Muscle of leg (tissue), 11 donors: ENCODE measurements around the gene ADAMTS12. TPM values are rescaled to one million over a fixed set of nuclear protein-coding genes. Genes with fewer than 3 reads are reported as not detected.

Experiments used
- DNase-seq: peaks from one replicate; pipeline ENCODE4 v3.0.0; 2013
- H3K27ac ChIP-seq: one replicate; pipeline ENCODE4 v1.5.1; 2013; ENCODE audit warnings: mild to moderate bottlenecking, low read length, control low read depth
- H3K27me3 ChIP-seq: one replicate; pipeline ENCODE4 v1.6.1; 2013; ENCODE audit warnings: low read length; ENCODE audit not compliant: control insufficient read depth, insufficient read depth
- H3K36me3 ChIP-seq: one replicate; pipeline ENCODE4 v1.6.1; 2013; ENCODE audit warnings: low read length; ENCODE audit not compliant: control insufficient read depth, insufficient read depth
- H3K4me1 ChIP-seq: one replicate; pipeline ENCODE4 v1.6.1; 2013; ENCODE audit warnings: low read length; ENCODE audit not compliant: control insufficient read depth, insufficient read depth
- H3K4me3 ChIP-seq: one replicate; pipeline ENCODE4 v1.5.1; 2013; ENCODE audit warnings: low read length, control low read depth
- H3K9me3 ChIP-seq: replicated peaks from 2 replicates; pipeline ENCODE4 v1.6.1; 2013; ENCODE audit warnings: low read depth, low read length; ENCODE audit not compliant: control insufficient read depth
- WGBS: methylation state at CpG from one replicate; pipeline ENCODE4 v1.1.5; 2013; ENCODE audit warnings: missing lambda C conversion rate; ENCODE audit not compliant: insufficient coverage; 5-methylcytosine and 5-hydroxymethylcytosine counted together
- polyA plus RNA-seq, 8 donors: library from polyadenylated mRNA; unstranded; fragments of 120-200 nt; gene quantifications; one replicate each; pipeline versions ENCODE4 v1.2.1 to v1.2.3, GENCODE V29; 2013; ENCODE audit warnings: inconsistent platforms in 1 of 8, low replicate concordance in 1 of 8; ENCODE audit not compliant: insufficient read length in 8 of 8, insufficient read depth in 1 of 8
- total RNA-seq: library from RNA; stranded (reverse); fragments of 120-200 nt; gene quantifications from one replicate; pipeline ENCODE4 v1.2.4, GENCODE V29; 2013

Gene ADAMTS12
- total and polyA plus RNA-seq, 9 donors = 14.8 to 35.1 (median 22.8) TPM

GRCh38 chr5:33748754-33749153 is 143.0 kb downstream of the ADAMTS12 start:
- Histone ChIP-seq H3K27ac (no peak overlapping the region), H3K9me3 (no peaks in the 10 kb centered on the region), H3K4me1 (peaks cover 3% of the 10 kb centered on the region), H3K36me3 (no peaks in the 10 kb centered on the region), H3K4me3 (no peak overlapping the region), H3K27me3 (no peaks in the 10 kb centered on the region)
- no peak for DNase-seq
- WGBS = no CpG with 5 or more reads among the region's 1 CpG

GRCh38 chr5:33745101-33745770 is 146.6 kb downstream of the ADAMTS12 start:
- Histone ChIP-seq H3K4me1 (peaks cover 3% of the 10 kb centered on the region), H3K27ac (no peak overlapping the region), H3K27me3 (no peaks in the 10 kb centered on the region), H3K9me3 (no peaks in the 10 kb centered on the region), H3K4me3 (no peak overlapping the region), H3K36me3 (no peaks in the 10 kb centered on the region)
- DNase-seq = no peak
- WGBS = 86% methylated on average over 1 of the region's 1 CpG

GRCh38 chr5:33743099-33743498 is 148.7 kb downstream of the ADAMTS12 start:
- peak; percentile 36 for DNase-seq
- no peak overlapping the region for H3K27ac ChIP-seq
- no peaks in the 10 kb centered on the region for H3K9me3 ChIP-seq
- peaks cover 3% of the 10 kb centered on the region for H3K4me1 ChIP-seq
- H3K4me3 ChIP-seq = no peak overlapping the region
- H3K36me3 ChIP-seq = no peaks in the 10 kb centered on the region
- no peaks in the 10 kb centered on the region for H3K27me3 ChIP-seq
- WGBS = 28% methylated on average over 2 of the region's 3 CpGs

- WGBS = no CpG with 5 or more reads among the region's 2 CpGs
- H3K27ac ChIP-seq = no peak overlapping the region
- H3K27me3 ChIP-seq = no peaks in the 10 kb centered on the region
- no peaks in the 10 kb centered on the region for H3K36me3 ChIP-seq
- H3K4me3 ChIP-seq = no peak overlapping the region
- H3K9me3 ChIP-seq = no peaks in the 10 kb centered on the region
- no peak for DNase-seq
- peaks cover 3% of the 10 kb centered on the region for H3K4me1 ChIP-seq
Measured at GRCh38 chr5:33742181-33742580, 149.6 kb downstream of the ADAMTS12 start.

GRCh38 chr5:33738967-33739366 is 152.8 kb downstream of the ADAMTS12 start:
- no peaks in the 10 kb centered on the region for H3K9me3 ChIP-seq
- no peaks in the 10 kb centered on the region for H3K27me3 ChIP-seq
- H3K27ac ChIP-seq = no peak overlapping the region
- H3K4me3 ChIP-seq = no peak overlapping the region
- peaks cover 6% of the 10 kb centered on the region for H3K4me1 ChIP-seq
- 80% methylated on average over 1 of the region's 6 CpGs for WGBS
- no peaks in the 10 kb centered on the region for H3K36me3 ChIP-seq
- no peak for DNase-seq

GRCh38 chr5:33738097-33738496 is 153.7 kb downstream of the ADAMTS12 start:
- Histone ChIP-seq H3K4me3 (no peak overlapping the region), H3K27me3 (no peaks in the 10 kb centered on the region), H3K36me3 (no peaks in the 10 kb centered on the region), H3K4me1 (peaks cover 5% of the 10 kb centered on the region), H3K27ac (no peak overlapping the region), H3K9me3 (no peaks in the 10 kb centered on the region)
- 100% methylated on average over 1 of the region's 3 CpGs for WGBS
- DNase-seq = no peak

- Histone ChIP-seq H3K27me3 (no peaks in the 10 kb centered on the region), H3K9me3 (no peaks in the 10 kb centered on the region), H3K4me3 (no peak overlapping the region), H3K36me3 (no peaks in the 10 kb centered on the region), H3K4me1 (peaks cover 5% of the 10 kb centered on the region), H3K27ac (no peak overlapping the region)
- WGBS = no CpG with 5 or more reads among the region's 2 CpGs
- no peak for DNase-seq
Measured at GRCh38 chr5:33737697-33738096, 154.1 kb downstream of the ADAMTS12 start.

GRCh38 chr5:33737284-33737683 is 154.5 kb downstream of the ADAMTS12 start:
- no CpG with 5 or more reads among the region's 1 CpG for WGBS
- Histone ChIP-seq H3K4me1 (peaks cover 5% of the 10 kb centered on the region), H3K9me3 (no peaks in the 10 kb centered on the region), H3K4me3 (no peak overlapping the region), H3K36me3 (no peaks in the 10 kb centered on the region), H3K27ac (no peak overlapping the region), H3K27me3 (no peaks in the 10 kb centered on the region)
- DNase-seq = no peak

GRCh38 chr5:33736510-33736909 is 155.3 kb downstream of the ADAMTS12 start:
- peak overlapping the region; percentile 33 for H3K27ac ChIP-seq
- peaks cover 5% of the 10 kb centered on the region for H3K4me1 ChIP-seq
- WGBS = 69% methylated on average over 1 of the region's 3 CpGs
- no peaks in the 10 kb centered on the region for H3K27me3 ChIP-seq
- H3K9me3 ChIP-seq = no peaks in the 10 kb centered on the region
- H3K4me3 ChIP-seq = no peak overlapping the region
- DNase-seq = no peak
- no peaks in the 10 kb centered on the region for H3K36me3 ChIP-seq

GRCh38 chr5:33735072-33735471 is 156.7 kb downstream of the ADAMTS12 start:
- WGBS = no CpG with 5 or more reads among the region's 4 CpGs
- no peaks in the 10 kb centered on the region for H3K9me3 ChIP-seq

GRCh38 chr5:33734537-33734936 is 157.3 kb downstream of the ADAMTS12 start:
- peak; percentile 78 for DNase-seq
- Histone ChIP-seq H3K9me3 (no peaks in the 10 kb centered on the region), H3K36me3 (no peaks in the 10 kb centered on the region), H3K27ac (peak overlapping the region; percentile 62), H3K27me3 (no peaks in the 10 kb centered on the region), H3K4me3 (no peak overlapping the region), H3K4me1 (peaks cover 5% of the 10 kb centered on the region)
- WGBS = 21% methylated on average over 2 of the region's 3 CpGs

More at GRCh38 chr5:33735072-33735471, 156.7 kb downstream of the ADAMTS12 start:
- Histone ChIP-seq H3K36me3 (no peaks in the 10 kb centered on the region), H3K27me3 (no peaks in the 10 kb centered on the region), H3K4me1 (peaks cover 5% of the 10 kb centered on the region), H3K27ac (no peak overlapping the region), H3K4me3 (no peak overlapping the region)
- DNase-seq = no peak
